Airway epithelial cell (primary cell): ENCODE measurements around the gene TIGD2. TPM values are rescaled to one million over a fixed set of nuclear protein-coding genes. Genes with fewer than 3 reads are reported as not detected.

Experiments
- total RNA-seq: library from RNA; depleted of rRNA; stranded (reverse); fragments of >200 nt; gene quantifications from 2 replicates; pipeline ENCODE4 v1.2.3, GENCODE V29; 2015

Gene TIGD2
- 5.2 and 6.1 TPM in 2 replicates for total RNA-seq

GRCh38 chr4:89110986-89111832 lies at the start of gene TIGD2:
TIGD2 (plus strand) TSS chr4:89111533; CDS start chr4:89112975, 1,442 bp downstream.

Other genes with a start within 250 kb of the TIGD2 start
- 11.6 and 17.6 TPM in 2 replicates for gene FAM13A, start 54.3 kb upstream of the TIGD2 start, total RNA-seq
- gene GPRIN3, start 196.3 kb downstream of the TIGD2 start, total RNA-seq: not detected in 2 replicates